RWPE1 (cell line): ENCODE measurements around the gene MICOS13.
"Not testable (repeated sequence)": the region's sequence is repeated elsewhere in the genome, so short reads cannot be mapped to it uniquely, and the experiment has no call there.

Experiments
- CTCF ChIA-PET: fragments of 350-600 bp; sonication (Branson Sonifier 250); formaldehyde crosslinking; extraction: SDS; loops from one replicate; lab custom pipeline; 2021; lab: Yijun Ruan, JAX
- POLR2A ChIA-PET: fragments of 400-600 bp; formaldehyde crosslinking; extraction: SDS; loops from one replicate; lab custom pipeline; 2020; ENCODE audit warnings: antibody characterized with exemption; ENCODE audit not compliant: low non-redundant PET; lab: Yijun Ruan, JAX
- DNase-seq: peaks from one replicate; pipeline ENCODE4 v3.0.0; 2012; ENCODE audit warnings: low spot score
- H3K27ac ChIP-seq: fragments of 450-650 bp; 2 replicates; pipeline ENCODE4 v1.5.1; 2017
- TF ChIP-seq, protein P1 (sequence below): fragments of 450-650 bp; conservative IDR thresholded peaks from 2 replicates; pipeline ENCODE4 v1.5.1; 2017; ENCODE audit warnings: low read depth, mild to moderate bottlenecking

The MICOS13 gene

DNA sequence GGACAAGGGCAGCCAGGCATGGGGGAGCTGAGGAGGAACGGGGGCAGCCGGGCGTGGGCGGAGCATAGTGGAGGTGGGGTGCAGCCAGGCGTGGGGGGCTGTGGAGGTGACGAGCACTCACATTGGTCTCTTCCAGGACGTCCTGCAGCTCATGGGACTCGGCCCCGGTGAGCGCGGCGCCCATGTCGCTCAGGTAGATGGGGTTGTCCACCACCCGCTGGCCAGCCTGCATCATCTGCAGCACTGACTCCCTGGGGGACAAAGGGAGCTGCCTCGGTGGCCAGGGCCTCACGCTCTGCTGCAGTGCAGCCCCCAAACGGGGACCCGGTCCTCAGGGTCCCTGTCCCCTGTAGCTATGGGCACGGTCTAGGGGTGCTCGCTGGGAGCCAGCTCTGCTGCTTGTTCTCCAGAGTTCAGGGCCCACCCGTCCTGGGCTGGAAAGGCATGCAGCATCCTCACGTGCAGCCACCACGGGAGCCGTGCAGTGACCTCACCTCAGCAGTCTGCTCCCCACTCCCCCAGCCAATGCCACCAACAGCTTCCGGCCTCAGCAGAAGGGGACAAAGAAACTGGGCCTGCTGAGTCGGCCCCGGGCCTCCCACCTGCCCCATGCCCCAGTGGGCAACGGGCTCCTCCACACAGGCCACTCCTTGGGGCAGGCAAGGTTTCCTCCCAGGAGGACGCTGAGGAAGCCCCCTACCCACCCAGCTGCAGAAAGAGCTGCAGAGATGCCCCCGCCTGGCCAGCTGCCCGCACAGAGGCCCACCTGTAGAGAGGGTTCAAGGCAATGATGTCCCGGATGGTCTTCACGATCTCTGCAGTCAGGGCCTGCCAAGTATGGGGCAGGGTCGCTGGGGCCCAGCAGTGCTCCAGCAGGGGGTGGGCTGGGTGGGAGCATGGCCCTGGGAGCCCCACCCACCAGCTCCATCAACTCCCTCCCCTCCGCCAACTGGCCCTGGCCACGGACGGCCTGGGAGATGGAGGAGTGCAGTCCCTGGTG, 27.6 kb upstream of the MICOS13 start:
- TF ChIP-seq, protein P1, sequence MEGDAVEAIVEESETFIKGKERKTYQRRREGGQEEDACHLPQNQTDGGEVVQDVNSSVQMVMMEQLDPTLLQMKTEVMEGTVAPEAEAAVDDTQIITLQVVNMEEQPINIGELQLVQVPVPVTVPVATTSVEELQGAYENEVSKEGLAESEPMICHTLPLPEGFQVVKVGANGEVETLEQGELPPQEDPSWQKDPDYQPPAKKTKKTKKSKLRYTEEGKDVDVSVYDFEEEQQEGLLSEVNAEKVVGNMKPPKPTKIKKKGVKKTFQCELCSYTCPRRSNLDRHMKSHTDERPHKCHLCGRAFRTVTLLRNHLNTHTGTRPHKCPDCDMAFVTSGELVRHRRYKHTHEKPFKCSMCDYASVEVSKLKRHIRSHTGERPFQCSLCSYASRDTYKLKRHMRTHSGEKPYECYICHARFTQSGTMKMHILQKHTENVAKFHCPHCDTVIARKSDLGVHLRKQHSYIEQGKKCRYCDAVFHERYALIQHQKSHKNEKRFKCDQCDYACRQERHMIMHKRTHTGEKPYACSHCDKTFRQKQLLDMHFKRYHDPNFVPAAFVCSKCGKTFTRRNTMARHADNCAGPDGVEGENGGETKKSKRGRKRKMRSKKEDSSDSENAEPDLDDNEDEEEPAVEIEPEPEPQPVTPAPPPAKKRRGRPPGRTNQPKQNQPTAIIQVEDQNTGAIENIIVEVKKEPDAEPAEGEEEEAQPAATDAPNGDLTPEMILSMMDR: no peak
- POLR2A ChIA-PET: no interaction called here
- CTCF ChIA-PET: no interaction called here
- no peak overlapping the region for H3K27ac ChIP-seq
- no peak for DNase-seq

- TF ChIP-seq, protein P1: no peak
- H3K27ac ChIP-seq: no peak overlapping the region
- DNase-seq: no peak
- CTCF ChIA-PET: interaction anchor here (1.2 kb wide), 1 partner anchor 20 kb away, joined by 4 read pairs; no protein-coding TSS in a partner anchor
- POLR2A ChIA-PET: no interaction called here
Measured at GRCh38 chr19:5706876-5707573, 26.7 kb upstream of the MICOS13 start.

- DNase-seq: no peak
- H3K27ac ChIP-seq: no peak overlapping the region
- ChIA-PET POLR2A (interaction anchor here (0.5 kb wide), 1 partner anchor 1409 kb away, joined by 3 read pairs; no protein-coding TSS in a partner anchor), CTCF (interaction anchor here (1.2 kb wide), 1 partner anchor 18 kb away, joined by 4 read pairs; no protein-coding TSS in a partner anchor)
- TF ChIP-seq, protein P1: no peak
Measured at GRCh38 chr19:5705552-5705951, 25.2 kb upstream of the MICOS13 start.

GRCh38 chr19:5703819-5704818, 23.8 kb upstream of the MICOS13 start:
- peak overlapping the region; percentile 28 for H3K27ac ChIP-seq
- ChIA-PET CTCF (interaction anchor here (0.6 kb wide), 1 partner anchor 14 kb away, joined by 4 read pairs; no protein-coding TSS in a partner anchor), POLR2A (interaction anchor here (0.6 kb wide), 1 partner anchor 16 kb away, joined by 3 read pairs; the partner anchor contains the start of genes CATSPERD and LONP1)
- TF ChIP-seq, protein P1: no peak
- DNase-seq: no peak

DNA sequence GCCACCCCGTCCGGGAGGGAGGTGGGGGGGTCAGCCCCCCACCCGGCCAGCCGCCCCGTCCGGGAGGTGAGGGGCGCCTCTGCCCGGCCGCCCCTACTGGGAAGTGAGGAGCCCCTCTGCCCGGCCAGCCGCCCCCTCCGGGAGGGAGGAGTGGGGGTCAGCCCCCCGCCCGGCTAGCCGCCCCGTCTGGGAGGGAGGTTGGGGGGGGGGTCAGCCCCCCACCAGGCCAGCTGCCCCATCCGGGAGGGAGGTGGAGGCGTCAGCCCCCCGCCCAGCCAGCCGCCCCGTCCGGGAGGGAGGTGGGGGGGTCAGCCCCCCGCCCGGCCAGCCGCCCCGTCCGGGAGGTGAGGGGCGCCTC, 21.7 kb upstream of the MICOS13 start:
- CTCF ChIA-PET, H3K27ac ChIP-seq, DNase-seq: not testable (repeated sequence)
- POLR2A ChIA-PET: interaction anchor here (0.6 kb wide), 1 partner anchor 257 kb away, joined by 3 read pairs; no protein-coding TSS in a partner anchor

DNA sequence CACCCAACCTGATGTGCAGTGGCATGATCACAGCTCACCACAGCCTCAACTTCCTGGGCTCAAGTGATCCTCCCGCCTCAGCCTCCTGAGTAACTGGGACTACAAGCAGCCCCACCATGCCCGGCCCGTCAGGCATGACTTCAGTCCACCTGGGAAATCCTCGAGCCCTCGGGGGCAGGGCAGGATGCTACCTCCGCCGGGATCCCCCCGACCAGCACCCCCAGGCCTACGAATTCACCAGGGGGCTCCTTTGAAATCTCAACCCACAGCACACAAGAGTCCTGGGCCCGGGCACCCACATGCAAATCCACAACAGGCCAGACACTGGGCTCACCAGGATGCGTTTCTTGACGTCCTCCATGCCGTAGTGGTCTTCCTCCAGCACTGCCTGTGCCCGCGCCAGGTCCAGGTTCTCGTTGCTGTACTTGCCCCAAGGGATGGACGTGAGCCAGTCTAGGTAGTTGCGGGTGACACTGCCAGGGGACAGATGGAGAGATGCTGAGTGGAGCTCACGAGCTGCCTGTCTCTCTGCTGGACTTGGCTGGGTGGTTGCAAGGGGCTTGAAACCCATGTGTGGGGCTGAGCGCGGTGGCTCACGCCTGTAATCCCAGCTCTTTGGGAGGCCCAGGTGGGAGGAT, 20.3 kb upstream of the MICOS13 start:
- TF ChIP-seq, protein P1: no peak
- DNase-seq: no peak
- ChIA-PET POLR2A (no interaction called here), CTCF (interaction anchor here (0.6 kb wide), 1 partner anchor 955 kb away, joined by 7 read pairs; no protein-coding TSS in a partner anchor)
- peak overlapping the region; percentile 68 for H3K27ac ChIP-seq
